NCI-H446 (cell line): ENCODE measurements around the gene VILL.
A peak's percentile ranks its signal among the peaks of the same experiment; 100 is the strongest.

ENCODE experiments used
- DNase-seq, 2 experiments: peaks; one replicate each; lab custom pipeline; 2025; lab: John Stamatoyannopoulos, UW

Gene VILL

DNA sequence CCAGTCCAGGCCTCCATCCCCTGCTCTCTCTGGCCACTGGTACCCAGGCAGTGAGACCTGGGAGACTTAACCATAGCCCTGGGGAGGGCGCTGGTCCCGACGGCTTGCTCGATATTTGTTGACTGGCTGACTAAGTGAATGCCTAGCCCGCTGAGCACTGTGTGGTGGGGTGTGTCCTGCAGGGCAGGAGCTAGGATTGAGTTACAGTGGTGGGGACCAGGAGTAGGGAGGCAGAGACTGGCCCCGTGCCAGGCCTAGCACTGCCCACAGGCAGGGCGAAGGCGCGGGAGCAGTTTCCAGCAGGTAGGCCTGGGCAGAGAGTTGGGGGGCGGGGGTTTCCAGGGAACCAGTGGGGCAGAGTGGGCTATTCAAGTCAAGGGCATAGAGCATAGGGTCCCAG is at the start of gene VILL:
TSS of gene VILL (plus strand) at position 260 of the 400 bp plus-strand sequence. CDS start 2,887 bp downstream, outside the sequence.
- no peak for DNase-seq

DNA sequence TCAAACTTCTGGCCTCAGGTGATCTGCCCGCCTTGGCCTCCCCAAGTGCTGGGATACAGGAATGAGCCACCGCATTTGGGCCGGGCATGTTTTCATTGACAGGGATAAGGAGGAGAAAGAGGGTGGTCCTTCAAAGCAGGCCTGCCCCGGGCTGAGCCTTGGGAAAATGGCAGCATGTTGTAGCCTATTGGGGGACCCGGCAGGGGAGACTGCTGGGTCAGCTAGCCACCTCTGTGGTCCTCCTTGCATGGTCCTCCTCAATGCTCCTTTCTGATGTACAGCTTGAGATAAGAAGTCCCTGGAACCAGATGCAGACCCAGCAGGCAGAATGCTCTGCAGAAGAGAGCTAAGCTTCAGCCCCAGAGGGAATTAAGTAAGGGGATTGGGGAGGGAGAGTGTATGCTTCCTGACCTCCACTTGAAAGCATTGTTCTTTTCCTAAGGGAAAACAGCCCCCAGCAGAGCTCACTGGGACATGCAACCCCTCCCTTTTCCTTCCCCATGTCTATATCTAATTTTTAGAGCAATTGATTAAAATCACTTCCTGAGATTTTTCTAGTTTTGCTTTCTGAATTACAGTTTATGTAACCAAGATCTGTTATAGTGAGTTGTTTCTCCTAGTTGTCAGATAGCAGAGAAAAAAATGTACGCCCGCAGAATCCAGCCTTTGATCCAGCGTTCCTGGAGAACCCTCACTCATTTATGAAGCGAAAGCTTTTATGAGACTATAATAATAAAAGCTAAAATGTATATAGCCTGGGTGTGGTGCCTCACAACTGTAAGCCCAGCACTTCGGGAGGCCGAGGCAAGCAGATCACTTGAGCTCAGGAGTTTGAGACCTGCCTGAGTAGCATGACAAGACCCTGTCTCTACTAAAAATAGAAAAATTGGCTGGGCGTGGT is 48.7 kb upstream of the VILL start:
- DNase-seq: no peak

DNA sequence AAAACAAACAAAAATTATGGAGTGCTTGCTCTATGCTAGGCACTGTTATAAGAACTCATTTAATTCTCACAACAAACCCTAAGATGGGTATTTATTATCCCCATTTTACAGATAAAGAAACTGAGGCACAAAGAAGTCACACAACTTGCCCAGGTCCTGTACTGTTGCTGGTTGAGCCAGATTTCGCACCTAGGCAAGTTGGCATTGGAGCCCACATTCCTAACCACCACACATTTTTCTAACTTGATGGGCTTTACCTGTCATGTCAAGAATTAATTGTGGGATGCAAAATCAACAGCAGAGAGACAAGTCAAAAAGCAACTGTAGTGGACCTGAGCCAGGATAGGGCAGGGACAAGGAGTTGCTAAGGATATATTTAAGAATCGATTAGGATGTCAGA is 47.9 kb upstream of the VILL start:
- DNase-seq: no peak

DNA sequence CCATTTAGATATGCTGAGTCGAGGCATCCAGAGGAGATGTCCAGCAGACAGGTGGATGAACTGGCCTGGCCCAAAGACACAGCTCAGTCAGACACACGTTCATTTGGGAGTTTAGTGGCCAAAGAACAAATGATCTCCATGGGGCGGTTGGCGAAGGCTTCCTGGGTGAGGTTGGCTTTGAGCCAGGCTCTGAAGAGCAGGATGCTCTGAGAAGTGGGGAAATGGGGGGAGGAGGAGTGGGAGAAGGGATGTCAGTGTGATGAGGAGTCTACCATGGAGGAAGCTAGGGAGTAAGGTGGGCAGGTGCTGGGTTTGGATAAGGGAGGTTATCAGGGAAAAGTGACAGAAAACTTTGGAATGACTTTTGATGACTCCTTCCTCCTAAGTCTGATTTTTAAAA is 47.5 kb upstream of the VILL start:
- DNase-seq: no peak

DNA sequence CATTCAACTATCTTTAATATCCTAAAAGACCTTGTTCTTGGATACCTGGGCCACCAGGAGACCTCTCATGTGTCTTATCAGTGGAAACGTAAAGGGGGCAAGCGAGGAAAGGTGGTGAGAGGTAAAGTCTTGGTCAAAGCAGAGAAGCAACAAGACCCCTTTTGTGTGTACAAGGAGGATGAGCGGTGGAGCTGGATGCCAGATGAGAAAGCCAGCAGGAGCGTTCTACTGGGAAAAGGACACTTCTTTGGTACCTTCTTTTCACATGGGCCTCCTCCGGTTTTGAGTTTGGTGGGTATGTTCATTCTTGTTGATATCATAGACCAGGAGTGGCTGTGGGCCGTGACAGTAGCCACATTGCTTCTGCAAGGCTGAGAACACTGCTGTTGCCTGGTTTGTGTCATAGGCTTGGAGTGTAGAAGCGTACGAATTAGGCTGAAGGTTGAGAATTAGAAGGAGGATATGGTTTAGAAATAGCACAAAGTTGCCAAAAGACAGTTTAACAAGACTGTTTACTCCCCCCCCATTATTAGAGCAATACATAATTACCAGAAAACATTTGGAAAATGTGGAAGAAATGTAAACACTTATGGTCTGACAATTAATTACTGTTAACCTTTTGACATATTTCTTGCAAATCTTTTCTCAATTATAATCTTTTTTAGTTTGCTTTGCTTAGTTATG is 46.8 kb upstream of the VILL start:
- DNase-seq: no peak

DNA sequence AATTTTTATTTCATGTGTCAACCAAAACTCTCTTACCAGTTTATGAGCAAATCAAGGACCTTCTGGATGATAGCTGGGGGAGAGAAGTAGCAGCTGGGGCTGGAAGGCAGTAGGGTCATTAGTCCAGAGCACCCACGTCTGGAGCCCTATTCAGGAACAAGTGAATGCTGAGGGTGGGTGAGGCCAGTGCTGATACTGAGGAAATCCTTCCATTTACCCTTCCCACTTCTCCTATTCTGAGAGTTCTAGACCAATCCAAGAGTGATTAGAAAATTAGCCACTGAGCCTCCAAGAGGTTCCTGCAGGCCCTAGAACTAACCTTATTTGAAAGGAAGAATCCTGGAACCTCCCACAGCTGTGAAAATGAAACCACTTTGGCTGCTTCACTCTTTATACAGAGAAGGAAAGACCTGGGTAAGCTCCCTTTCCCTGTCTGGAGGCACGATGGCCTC is 46.2 kb upstream of the VILL start:
- no peak for DNase-seq

DNA sequence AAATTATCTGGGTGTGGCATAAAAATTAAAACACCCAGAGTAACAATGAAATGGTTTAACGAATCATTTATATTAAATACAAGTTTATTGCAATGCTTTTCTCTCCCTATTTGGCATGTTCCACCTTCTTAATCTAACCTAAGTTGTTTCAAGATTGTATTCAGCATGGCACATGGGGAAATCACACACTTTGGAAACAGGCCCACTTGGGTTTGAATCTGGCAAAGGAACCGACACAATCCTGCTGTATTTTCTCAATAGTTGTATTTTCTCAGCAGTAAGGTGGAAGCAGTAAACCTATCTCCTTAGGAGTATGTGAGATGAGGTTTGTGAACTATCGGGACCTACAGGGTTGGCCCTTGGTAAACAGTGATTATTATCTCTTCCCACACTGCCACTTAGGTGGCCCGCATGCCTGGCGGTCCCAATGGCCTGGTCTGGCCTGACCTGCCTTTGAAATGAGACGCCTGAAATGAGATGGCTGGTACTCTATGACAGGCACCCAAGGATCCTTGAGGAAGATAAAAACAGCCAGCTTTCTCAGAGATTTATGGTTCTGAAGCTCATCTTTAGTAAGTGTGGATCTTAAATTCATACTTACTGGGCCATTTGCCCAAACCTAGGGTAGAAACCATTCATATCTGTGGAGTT is 45.3 kb upstream of the VILL start:
- DNase-seq: peak in 1 of 2 experiments; percentile 15

DNA sequence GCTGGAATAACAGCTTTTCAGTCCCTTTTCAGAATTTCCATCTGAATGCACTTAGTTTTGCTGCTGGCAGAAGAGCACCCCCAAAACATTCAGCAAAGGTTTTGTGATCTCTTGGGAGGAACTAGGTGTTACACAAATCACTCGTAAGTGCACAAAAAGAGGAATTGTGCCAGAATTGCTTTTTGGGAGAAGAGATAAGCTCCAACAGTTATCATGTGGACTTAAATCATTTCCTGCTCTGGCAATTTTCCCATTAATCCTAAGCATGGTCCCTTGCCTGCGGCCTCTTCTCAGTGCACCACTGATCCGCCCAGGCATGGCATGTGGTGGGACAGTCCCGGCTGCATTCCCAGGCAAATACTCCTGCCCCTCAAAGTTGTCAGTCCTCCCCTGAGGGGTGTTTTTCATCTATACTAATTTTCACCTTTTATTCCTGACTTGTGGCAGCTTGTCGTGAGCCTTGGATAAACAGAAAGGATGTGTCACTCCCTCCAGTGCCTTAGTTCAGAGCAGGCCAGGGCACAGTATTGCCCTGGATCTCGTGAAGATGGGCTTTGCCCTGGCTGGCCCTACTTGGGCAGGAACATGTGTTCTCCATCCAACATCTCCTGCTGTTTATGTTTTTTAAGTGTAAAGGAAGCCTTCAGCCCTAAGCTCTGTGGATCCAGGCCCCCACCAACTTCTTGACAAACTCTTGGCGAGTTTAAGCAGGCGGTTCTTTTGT is 44.6 kb upstream of the VILL start:
- DNase-seq: peak in 1 of 2 experiments; percentile 62

DNA sequence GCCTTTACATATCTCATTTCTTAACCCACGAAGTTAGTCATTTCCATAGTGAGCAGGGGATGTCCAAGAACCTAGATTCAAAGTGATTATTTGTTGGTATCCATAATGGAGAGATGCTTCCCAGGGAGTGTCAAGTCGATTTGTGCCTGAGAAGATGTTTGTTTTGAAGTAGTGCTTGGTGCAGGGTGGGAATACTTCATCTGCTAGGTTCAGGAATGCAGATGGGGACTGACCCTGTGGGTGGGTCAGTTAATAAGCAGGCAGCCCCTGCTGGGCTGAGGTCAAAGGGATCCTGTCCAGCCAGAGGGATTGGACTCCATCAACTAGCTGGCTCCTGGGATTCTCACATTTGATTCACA is 44.1 kb upstream of the VILL start:
- no peak for DNase-seq

DNA sequence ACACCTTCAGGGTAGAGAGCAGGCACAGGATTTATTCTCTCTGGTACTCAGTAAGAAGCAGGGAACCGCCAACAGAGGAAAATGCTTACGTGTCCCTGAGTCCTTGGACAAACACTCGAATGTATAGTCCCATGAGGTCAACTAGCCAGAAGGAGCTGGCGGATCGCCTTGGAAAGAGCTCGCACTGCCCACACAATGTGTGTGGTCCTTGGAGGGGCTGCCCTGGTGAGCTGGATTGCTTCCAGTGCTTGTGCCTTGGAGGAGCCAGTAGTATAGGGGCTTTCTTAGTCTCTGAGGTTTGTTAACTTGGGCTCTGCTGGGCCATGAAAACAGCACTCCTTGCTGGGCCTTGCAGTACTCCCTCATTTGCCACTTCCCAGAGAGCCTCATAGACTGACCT is 40.7 kb upstream of the VILL start:
- peak in 1 of 2 experiments; percentile 17 for DNase-seq

DNA sequence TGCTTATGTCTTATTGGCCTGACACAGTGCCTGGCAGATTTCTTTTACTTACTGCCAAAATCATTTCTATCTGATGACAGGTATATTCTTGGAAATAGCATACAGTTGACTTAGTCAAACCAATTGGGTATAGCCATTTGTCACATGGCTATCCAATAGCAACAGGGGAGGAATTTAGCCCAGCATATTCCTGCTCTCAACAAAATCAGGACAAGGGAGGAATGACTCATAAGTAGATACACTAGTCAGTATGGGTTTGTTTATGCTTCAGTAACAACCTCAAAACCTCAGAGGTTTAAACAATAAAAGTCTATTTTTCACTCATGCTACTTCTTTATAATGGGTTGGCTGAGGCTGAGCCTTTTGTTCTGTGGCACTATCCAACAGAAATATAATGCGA is 38.0 kb upstream of the VILL start:
- no peak for DNase-seq

DNA sequence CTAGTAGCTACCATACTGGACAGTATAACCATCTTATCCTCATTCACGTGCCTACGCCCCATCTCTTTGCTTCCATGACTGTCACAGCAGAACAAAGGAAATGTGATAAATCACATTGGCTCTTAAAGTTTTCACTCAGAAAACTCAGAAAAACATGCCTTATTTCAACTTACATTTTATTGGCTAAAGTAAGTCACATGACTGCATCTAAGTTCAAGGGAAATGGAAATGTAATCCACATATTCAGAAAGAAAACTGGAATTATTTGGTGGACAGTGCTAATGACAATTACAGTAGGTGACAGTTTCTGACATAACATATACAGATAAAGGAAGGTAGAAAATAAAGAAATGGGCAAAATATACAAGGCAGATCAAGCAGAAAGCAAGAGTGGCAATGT is 37.4 kb upstream of the VILL start:
- DNase-seq: no peak

DNA sequence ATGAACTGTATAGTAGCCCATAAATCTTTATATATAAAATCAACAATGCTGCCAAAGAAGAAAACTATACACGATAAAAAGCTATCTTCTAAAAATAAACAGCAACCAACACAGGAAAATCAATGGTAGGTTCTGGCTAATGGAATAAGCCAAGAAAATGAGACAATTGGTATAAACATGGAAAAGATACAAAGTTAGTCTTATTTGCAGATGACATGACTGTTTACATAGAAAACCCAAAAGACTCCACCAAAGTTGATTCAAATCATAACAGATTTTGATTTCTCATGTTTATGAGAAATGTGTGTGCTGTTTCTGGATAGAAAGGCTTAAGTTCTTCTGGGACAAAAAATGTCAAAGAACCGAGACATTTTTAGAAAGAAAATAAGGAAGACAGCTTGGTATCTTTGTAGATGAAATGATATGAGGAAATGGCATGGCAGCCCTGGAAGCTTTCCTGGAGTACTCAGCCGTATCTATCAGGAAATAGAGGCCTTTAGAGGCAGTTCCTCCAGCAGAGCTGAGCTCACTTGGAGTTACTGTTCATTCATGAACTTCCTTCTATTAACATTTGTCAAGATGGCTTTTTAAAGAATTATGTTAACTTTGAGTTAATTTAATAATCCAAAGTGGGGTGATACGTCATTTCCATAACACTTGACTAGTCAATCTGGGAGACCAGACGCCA is 36.7 kb upstream of the VILL start:
- no peak for DNase-seq

DNA sequence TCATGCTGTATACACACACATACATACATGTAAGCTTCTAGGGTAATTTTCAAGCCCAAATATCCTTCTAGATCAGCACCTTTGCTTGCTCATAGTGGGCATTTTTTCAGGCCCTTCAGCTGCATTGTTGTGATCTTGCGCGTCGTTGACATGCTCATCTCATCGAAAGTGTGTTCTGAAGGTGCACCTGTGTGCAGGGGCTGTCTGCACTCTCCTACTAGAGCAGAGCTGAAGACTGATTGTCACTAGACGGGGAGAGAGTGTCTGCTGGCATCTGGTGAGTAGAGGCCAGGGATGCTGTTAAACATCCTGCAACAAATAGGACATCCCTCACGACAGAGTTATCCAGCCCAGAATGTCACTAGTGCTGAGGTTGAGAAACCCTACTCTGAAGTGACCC is 35.7 kb upstream of the VILL start:
- DNase-seq: no peak

DNA sequence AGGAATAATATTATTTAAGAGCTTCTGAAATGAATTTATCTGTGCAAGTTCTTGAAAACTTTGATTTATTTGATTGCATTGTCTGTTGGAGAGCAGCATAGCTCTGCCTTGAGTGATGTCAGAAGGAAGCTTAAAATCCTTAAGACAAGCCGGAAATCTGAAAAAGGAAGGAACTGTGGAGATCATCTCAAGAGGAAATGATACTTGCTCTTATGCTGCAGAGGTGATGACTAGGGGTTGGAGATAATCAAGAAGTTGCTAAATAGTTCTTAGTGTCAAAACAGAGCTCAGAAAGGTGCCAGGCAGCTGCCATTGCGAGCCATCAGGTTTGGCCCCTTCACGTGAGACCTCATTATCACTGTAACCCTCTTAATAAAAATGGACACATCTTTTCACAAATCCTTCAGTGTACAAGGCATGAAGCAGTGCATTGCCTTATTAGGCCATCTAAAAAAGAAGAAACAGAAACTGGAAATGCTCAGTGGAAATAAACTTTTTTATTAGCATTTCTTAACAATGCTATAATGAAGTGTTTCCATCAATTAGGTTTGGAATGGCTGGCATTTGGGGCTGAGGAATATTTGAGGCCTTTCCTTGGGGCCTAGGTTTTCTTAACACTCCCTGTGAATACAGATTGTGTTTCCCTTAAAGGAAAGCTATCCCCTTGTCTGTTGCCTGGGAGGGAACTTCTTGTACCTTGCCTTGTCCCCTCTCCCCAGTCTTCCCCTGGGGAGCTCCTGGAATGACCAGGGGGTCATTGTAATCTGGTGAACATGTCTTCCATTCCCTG is 34.5 kb upstream of the VILL start:
- no peak for DNase-seq

DNA sequence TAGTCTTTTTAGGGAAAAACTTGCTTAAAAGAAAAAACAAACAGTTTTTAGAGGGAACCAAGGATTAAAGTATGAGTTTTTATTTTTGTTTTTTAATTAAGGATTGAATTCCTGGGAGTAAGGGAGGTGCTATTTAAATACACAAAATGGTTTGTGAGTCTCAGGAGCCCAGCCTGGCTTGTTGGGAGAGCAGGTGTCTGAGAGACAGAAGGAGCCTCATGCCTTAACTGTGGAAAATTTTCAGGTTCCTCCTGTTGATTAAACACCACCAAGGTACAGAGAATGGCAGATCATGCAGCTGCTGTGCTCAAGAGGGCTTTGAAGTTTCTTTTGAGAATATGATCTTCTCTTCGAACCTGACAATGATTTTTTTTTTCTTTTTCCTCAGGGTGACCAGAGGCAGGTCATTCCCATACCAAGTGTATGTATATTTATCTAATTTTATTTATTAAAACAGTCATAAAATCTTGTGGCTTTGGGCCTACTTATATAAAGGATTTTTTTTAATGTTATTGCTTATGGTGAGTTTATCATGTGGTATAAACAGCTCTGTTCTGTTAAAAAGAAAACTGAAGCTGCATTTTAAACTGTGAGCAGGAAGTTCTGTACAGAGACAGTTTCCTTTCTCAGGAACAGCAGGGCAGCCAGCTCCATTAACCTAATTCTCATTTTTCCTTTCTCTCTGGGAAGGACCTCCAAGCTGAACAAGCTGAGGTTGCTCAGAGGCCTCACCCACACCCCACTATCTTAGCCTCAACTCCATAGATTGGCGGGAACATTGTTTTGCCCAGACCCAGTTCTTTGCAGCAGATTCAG is 33.7 kb upstream of the VILL start:
- no peak for DNase-seq

DNA sequence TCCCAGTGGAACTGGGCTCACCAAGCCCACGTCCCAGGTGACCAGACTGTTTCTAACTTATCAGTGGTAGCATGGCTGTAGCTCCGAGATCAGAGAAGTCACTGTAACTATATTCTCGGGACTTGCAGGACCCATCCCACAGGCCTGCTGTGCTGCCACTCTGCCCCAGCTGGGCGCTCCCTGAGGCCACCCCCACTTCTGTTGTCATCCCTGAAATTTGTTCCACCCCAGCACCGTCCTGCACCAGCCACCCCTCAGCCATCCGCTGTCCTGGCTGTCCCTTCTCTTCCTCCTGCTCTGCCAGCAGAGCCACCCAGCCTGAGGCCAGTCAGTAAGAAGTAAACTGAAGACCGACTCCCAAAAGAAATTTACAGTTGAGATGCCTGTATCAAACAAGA is 33.0 kb upstream of the VILL start:
- no peak for DNase-seq

DNA sequence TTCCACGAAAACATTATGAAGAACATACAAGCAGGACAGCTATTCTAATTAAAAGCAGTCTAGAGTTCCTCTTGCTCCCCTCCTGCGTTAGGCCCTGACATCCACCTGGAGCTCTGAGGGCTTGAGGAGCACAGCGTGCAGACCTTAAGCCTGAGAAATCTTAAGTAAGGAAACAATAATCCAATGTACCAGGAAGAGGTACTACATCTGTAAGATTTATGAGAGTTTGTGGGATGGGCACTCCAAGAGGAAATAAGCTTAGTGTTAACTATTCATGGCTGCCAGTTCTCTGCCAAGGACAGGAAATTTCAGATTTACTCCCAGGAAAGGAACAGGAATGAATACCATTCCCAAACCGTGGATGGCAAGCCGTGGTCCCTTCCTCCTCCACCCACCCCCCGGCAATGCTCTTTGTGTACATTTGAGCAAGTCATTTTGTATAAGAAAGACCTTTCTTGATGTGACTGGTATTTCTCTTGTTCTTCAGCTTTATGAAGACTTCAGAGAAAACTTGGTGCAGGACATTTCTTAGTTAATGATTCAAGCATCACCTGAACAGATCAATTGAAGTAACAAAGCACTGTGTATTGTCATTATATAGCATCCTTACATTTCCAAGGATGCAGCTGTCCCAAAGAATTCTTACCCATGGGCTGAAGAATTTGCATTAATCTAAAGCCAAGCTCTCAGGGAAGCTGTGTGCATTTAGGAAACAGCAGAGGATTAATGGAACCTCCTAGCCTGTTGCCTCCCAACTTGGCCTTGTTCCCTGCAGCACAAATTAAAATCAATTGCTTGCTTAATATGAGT is 28.8 kb upstream of the VILL start:
- no peak for DNase-seq

DNA sequence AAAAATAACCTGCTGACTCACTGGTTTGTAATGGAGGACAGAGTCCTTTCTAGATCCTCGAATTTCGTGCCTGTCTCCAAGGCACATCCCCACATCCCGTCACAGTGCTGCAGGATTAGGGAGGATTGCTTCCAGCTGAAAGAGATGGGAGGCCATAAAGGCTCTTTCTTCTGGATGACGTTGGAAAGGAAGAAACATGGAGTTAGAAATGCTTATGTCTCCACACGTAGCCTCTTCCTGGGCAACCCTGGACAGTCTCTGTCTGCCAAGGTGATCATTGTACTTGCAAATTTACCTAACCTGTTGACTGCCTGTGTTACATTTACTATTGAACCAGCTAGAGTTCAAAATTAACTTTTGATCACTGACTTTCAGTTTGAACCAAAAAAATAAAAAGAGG is 27.6 kb upstream of the VILL start:
- no peak for DNase-seq
